GM21423 (cell line): ENCODE measurements around the gene NINL.
A peak's percentile ranks its signal among the peaks of the same experiment; 100 is the strongest.

Source experiments
- ATAC-seq: cut with Tn5 transposase; IDR thresholded peaks from one replicate; pipeline ENCODE4 v1.9.1; 2021; ENCODE audit warnings: mild to moderate bottlenecking, moderate library complexity; ENCODE audit not compliant: unreplicated experiment

The NINL gene

GRCh38 chr20:25444556-25444955, 140.8 kb downstream of the NINL start:
- no peak for ATAC-seq

GRCh38 chr20:25439328-25439727, 146.0 kb downstream of the NINL start:
- no peak for ATAC-seq

GRCh38 chr20:25437153-25437581, 148.2 kb downstream of the NINL start:
- no peak for ATAC-seq

GRCh38 chr20:25424536-25424935, 160.8 kb downstream of the NINL start:
- no peak for ATAC-seq

GRCh38 chr20:25422032-25422431, 163.3 kb downstream of the NINL start:
- no peak for ATAC-seq

- no peak for ATAC-seq
Observed at GRCh38 chr20:25421102-25421501, 164.2 kb downstream of the NINL start.

GRCh38 chr20:25418776-25419175, 166.6 kb downstream of the NINL start:
- no peak for ATAC-seq

- ATAC-seq = no peak
Observed at GRCh38 chr20:25408890-25409289, 176.4 kb downstream of the NINL start.

- no peak for ATAC-seq
Observed at GRCh38 chr20:25408170-25408547, 177.2 kb downstream of the NINL start.

GRCh38 chr20:25407311-25408169, 177.8 kb downstream of the NINL start, which contains the start of gene GINS1:
Gene GINS1, plus strand, starts transcription at chr20:25407673. Its CDS starts 148 bp downstream, at chr20:25407821.
- ATAC-seq = peak; percentile 88
